ENCODE results near the gene DCLK1. TPM values are rescaled to one million over a fixed set of nuclear protein-coding genes. Genes with fewer than 3 reads are reported as not detected.

The DCLK1 gene
- total RNA-seq, 2 donors from 2014 or later: 2.6 to 8.6 TPM

GRCh38 chr13:35744566-35745178, 386.5 kb downstream of the DCLK1 start:
- 25 to 28% methylated on average over 9 of the region's 9 CpGs for WGBS, 2 donors
- DNase-seq (no peak), ATAC-seq (no peak)
- intact Hi-C loops (cut with DNase I): no loop called here
- Histone ChIP-seq H3K27me3 (no peaks in the 10 kb centered on the region), H3K36me3 (replicated peaks in 1 of 2; ENCODE audit: insufficient read depth in 1 of 2, low read depth in 2 of 2) (no peaks in the 10 kb centered on the region), H3K27ac (no peak overlapping the region), H3K4me1 (no peaks in the 10 kb centered on the region), H3K4me3 (no peak overlapping the region), H3K9me3 (no peaks in the 10 kb centered on the region)
- no peak for TF ChIP-seq CTCF (IDR thresholded peaks at IDR 0.05)
- no peak for TF ChIP-seq POLR2A (IDR thresholded peaks at IDR 0.05)

- WGBS, 2 donors: 35 to 51% methylated on average over 2 of the region's 2 CpGs
- ATAC-seq (no peak), DNase-seq (no peak)
- no peaks in the 10 kb centered on the region for H3K4me1 ChIP-seq
- no peaks in the 10 kb centered on the region for H3K9me3 ChIP-seq
- no peak overlapping the region for H3K27ac ChIP-seq
- intact Hi-C loops (cut with DNase I): no loop called here
- TF ChIP-seq POLR2A (IDR thresholded peaks at IDR 0.05): no peak
- TF ChIP-seq CTCF (IDR thresholded peaks at IDR 0.05): no peak
- no peaks in the 10 kb centered on the region for H3K36me3 ChIP-seq (replicated peaks in 1 of 2; ENCODE audit: insufficient read depth in 1 of 2, low read depth in 2 of 2)
- no peak overlapping the region for H3K4me3 ChIP-seq
- H3K27me3 ChIP-seq: no peaks in the 10 kb centered on the region
Measured at GRCh38 chr13:35744144-35744543, 387.0 kb downstream of the DCLK1 start.

- ATAC-seq (no peak), DNase-seq (no peak)
- Histone ChIP-seq H3K36me3 (replicated peaks in 1 of 2; ENCODE audit: insufficient read depth in 1 of 2, low read depth in 2 of 2) (no peaks in the 10 kb centered on the region), H3K9me3 (no peaks in the 10 kb centered on the region), H3K27ac (no peak overlapping the region), H3K4me1 (no peaks in the 10 kb centered on the region), H3K4me3 (no peak overlapping the region), H3K27me3 (no peaks in the 10 kb centered on the region)
- intact Hi-C loops (cut with DNase I): no loop called here
- TF ChIP-seq CTCF (IDR thresholded peaks at IDR 0.05) (no peak), POLR2A (IDR thresholded peaks at IDR 0.05) (no peak)
- WGBS, 2 donors: 50 to 57% methylated on average over 3 of the region's 3 CpGs
Measured at GRCh38 chr13:35743165-35743564, 388.0 kb downstream of the DCLK1 start.

- no peak overlapping the region for H3K4me3 ChIP-seq
- 70 to 76% methylated on average over 5 of the region's 5 CpGs for WGBS, 2 donors
- no peak for TF ChIP-seq CTCF (IDR thresholded peaks at IDR 0.05)
- no peak for TF ChIP-seq POLR2A (IDR thresholded peaks at IDR 0.05)
- intact Hi-C loops (cut with DNase I): no loop called here
- no peaks in the 10 kb centered on the region for H3K27me3 ChIP-seq
- H3K27ac ChIP-seq: no peak overlapping the region
- ATAC-seq (no peak), DNase-seq (no peak)
- H3K9me3 ChIP-seq: no peaks in the 10 kb centered on the region
- no peaks in the 10 kb centered on the region for H3K4me1 ChIP-seq
- H3K36me3 ChIP-seq (replicated peaks in 1 of 2; ENCODE audit: insufficient read depth in 1 of 2, low read depth in 2 of 2): no peaks in the 10 kb centered on the region
Measured at GRCh38 chr13:35741657-35742056, 389.5 kb downstream of the DCLK1 start.

- ATAC-seq: no peak
- Histone ChIP-seq H3K4me1 (no peaks in the 10 kb centered on the region), H3K27ac (no peak overlapping the region), H3K9me3 (no peaks in the 10 kb centered on the region), H3K27me3 (no peaks in the 10 kb centered on the region), H3K36me3 (replicated peaks in 1 of 2; ENCODE audit: insufficient read depth in 1 of 2, low read depth in 2 of 2) (no peaks in the 10 kb centered on the region), H3K4me3 (no peak overlapping the region)
- no peak for TF ChIP-seq CTCF (IDR thresholded peaks at IDR 0.05)
- TF ChIP-seq POLR2A (IDR thresholded peaks at IDR 0.05): no peak
- DNase-seq: no peak
- 32 to 39% methylated on average over 2 of the region's 2 CpGs for WGBS, 2 donors
- intact Hi-C loops (cut with DNase I): no loop called here
Measured at GRCh38 chr13:35736876-35737275, 394.3 kb downstream of the DCLK1 start.

Data from body of pancreas (tissue), 4 donors.